Stimulated activated CD8-positive, alpha-beta memory T cell treated with anti-CD3 and anti-CD28 coated beads, Interleukin-12 subunit alpha, Interleukin-12 subunit beta, amount 100 ng/mL, for 24 hours (primary cell): Measurements from ENCODE around the gene SUFU.

Source experiments
- DNase-seq: peaks from one replicate; pipeline ENCODE4 v3.0.0-alpha.2; 2020; ENCODE audit errors: extremely low read depth

SUFU gene

GRCh38 chr10:102619281-102619981, 115.7 kb downstream of the SUFU start:
- DNase-seq: no peak

- DNase-seq: no peak
These were observed 116.4 kb downstream of the SUFU start for GRCh38 chr10:102620138-102620590.

- no peak for DNase-seq
These were observed 117.0 kb downstream of the SUFU start for GRCh38 chr10:102620591-102621442.

- no peak for DNase-seq
These were observed 117.9 kb downstream of the SUFU start for GRCh38 chr10:102621443-102622325.

- DNase-seq: no peak
These were observed 120.3 kb downstream of the SUFU start for GRCh38 chr10:102624094-102624493.

- no peak for DNase-seq
These were observed 121.2 kb downstream of the SUFU start for GRCh38 chr10:102624751-102625645.

- DNase-seq: no peak
These were observed 122.4 kb downstream of the SUFU start for GRCh38 chr10:102626026-102626685.

GRCh38 chr10:102627291-102627735, 123.5 kb downstream of the SUFU start:
- DNase-seq: no peak

- no peak for DNase-seq
These were observed 124.0 kb downstream of the SUFU start for GRCh38 chr10:102627736-102628293.

- no peak for DNase-seq
These were observed 124.7 kb downstream of the SUFU start for GRCh38 chr10:102628451-102628911.

- no peak for DNase-seq
These were observed 126.2 kb downstream of the SUFU start for GRCh38 chr10:102629661-102630614.

- no peak for DNase-seq
These were observed 126.9 kb downstream of the SUFU start for GRCh38 chr10:102630663-102631062.

- no peak for DNase-seq
These were observed 128.0 kb downstream of the SUFU start for GRCh38 chr10:102631525-102632393.

GRCh38 chr10:102632394-102633111, 128.8 kb downstream of the SUFU start:
- no peak for DNase-seq

- DNase-seq: no peak
These were observed 129.5 kb downstream of the SUFU start for GRCh38 chr10:102633287-102633686.

GRCh38 chr10:102633848-102634247, 130.1 kb downstream of the SUFU start:
- no peak for DNase-seq

GRCh38 chr10:102634686-102635085, 130.9 kb downstream of the SUFU start:
- no peak for DNase-seq
